ENCODE measurements around the gene TMEM214. TPM values are rescaled to one million over a fixed set of nuclear protein-coding genes. Genes with fewer than 3 reads are reported as not detected.

Gene TMEM214
- total RNA-seq, 6 donors from 2014 or later: 42.5 to 176 (median 62.0) TPM

DNA sequence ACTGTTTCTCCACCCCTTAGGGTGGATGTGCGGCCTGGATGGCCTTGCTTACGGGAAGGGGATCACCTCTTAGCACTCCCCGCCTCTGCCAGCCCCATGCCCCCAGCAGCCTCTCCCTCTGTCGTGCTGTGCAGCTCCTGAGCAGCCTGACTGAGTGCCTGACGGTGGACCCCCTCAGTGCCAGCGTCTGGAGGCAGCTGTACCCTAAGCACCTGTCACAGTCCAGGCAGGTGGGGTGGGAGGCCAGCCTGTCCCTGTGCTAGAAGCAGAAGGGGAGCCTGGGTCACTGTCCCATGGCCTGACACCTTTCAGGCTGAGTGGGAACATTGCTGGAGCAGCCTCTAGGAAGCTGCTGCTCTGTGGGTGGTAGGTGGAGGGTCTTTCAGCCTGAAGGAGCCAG lies 5.2 kb downstream of the TMEM214 start:
- no peak for DNase-seq
- WGBS, 2 donors: 97% methylated on average over 6 of the region's 6 CpGs; no CpG with 5 or more reads in 1 of the 2 donors
- peaks cover 14 to 21% (median 16%) of the 10 kb centered on the region in 4 donors for H3K4me1 ChIP-seq
- H3K36me3 ChIP-seq: peaks cover 44 to 78% (median 69%) of the 10 kb centered on the region in 4 donors
- TF ChIP-seq POLR2AphosphoS5 (IDR thresholded peaks at IDR 0.05) (no peak), EP300 (IDR thresholded peaks at IDR 0.05) (no peak), POLR2A (IDR thresholded peaks at IDR 0.05) (no peak)
- TF ChIP-seq, protein P1, sequence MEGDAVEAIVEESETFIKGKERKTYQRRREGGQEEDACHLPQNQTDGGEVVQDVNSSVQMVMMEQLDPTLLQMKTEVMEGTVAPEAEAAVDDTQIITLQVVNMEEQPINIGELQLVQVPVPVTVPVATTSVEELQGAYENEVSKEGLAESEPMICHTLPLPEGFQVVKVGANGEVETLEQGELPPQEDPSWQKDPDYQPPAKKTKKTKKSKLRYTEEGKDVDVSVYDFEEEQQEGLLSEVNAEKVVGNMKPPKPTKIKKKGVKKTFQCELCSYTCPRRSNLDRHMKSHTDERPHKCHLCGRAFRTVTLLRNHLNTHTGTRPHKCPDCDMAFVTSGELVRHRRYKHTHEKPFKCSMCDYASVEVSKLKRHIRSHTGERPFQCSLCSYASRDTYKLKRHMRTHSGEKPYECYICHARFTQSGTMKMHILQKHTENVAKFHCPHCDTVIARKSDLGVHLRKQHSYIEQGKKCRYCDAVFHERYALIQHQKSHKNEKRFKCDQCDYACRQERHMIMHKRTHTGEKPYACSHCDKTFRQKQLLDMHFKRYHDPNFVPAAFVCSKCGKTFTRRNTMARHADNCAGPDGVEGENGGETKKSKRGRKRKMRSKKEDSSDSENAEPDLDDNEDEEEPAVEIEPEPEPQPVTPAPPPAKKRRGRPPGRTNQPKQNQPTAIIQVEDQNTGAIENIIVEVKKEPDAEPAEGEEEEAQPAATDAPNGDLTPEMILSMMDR (IDR thresholded peaks at IDR 0.05): no peak
- no peak overlapping the region for H3K4me3 ChIP-seq
- ATAC-seq (ENCODE audit: low FRiP score in 2 of 2): peak in 1 of 2 donors; percentile 11
- no peaks in the 10 kb centered on the region for H3K9me3 ChIP-seq
- no peaks in the 10 kb centered on the region for H3K27me3 ChIP-seq
- H3K27ac ChIP-seq: no peak overlapping the region

DNA sequence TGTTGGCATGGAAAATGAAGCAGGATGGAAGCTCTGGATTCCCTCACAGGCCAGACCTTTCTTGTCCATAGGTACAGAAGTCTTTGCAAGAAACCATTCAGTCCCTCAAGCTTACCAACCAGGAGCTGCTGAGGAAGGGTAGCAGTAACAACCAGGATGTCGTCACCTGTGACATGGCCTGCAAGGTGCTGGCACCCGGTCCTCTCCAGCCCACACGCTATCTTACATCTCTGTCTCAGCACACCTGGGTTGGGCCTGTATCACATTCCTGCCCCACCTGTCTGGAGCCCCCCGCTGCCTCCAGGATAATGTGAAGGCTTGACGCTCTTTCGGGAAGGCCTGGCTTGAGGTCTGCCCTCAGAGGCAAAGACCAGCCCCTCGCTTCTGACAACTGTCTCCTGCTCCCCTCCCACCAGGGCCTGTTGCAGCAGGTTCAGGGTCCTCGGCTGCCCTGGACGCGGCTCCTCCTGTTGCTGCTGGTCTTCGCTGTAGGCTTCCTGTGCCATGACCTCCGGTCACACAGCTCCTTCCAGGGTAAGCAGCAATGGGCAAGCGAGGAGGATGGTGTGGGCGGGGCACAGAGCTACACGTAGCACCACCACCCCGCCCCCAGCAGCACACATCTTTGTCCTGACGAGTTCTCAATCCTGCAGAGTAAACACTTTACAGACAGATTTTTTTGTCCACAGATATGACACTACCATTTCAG lies 6.0 kb downstream of the TMEM214 start:
- H3K27me3 ChIP-seq: no peaks in the 10 kb centered on the region
- H3K36me3 ChIP-seq: peaks cover 44 to 78% (median 69%) of the 10 kb centered on the region in 4 donors
- TF ChIP-seq EP300 (IDR thresholded peaks at IDR 0.05): no peak
- TF ChIP-seq POLR2AphosphoS5 (IDR thresholded peaks at IDR 0.05): no peak
- no peak for TF ChIP-seq POLR2A (IDR thresholded peaks at IDR 0.05)
- TF ChIP-seq, protein P1 (IDR thresholded peaks at IDR 0.05): no peak
- WGBS, 2 donors: 90 to 96% methylated on average over 17 of the region's 17 CpGs
- peaks cover 10 to 15% (median 12%) of the 10 kb centered on the region in 4 donors for H3K4me1 ChIP-seq
- DNase-seq: peak in 1 of 2 donors; percentile 56
- no peak for ATAC-seq (ENCODE audit: low FRiP score in 2 of 2)
- H3K9me3 ChIP-seq: no peaks in the 10 kb centered on the region
- H3K4me3 ChIP-seq: no peak overlapping the region
- H3K27ac ChIP-seq: no peak overlapping the region

DNA sequence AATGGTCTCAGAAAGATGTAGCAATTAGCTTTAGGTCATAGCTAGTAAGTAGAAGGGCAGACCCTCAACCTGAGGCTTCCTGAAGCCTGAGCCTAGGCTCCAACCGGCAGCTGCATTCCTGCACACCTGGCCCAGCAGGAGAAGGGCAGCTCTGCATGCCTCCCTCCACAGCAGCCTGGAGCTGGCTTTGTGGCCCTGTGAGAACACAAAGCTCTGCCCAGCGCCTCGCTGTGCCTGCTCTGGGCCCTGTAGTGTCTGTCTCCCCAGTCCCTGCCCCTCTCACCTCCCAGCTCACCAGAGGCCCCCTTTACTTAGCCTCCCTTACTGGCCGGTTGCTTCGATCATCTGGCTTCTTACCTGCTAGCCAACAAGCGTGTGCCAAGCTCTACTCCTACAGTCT lies 6.7 kb downstream of the TMEM214 start:
- TF ChIP-seq POLR2A (IDR thresholded peaks at IDR 0.05) (no peak), POLR2AphosphoS5 (IDR thresholded peaks at IDR 0.05) (no peak), EP300 (IDR thresholded peaks at IDR 0.05) (no peak)
- TF ChIP-seq, protein P1 (IDR thresholded peaks at IDR 0.05): no peak
- no peaks in the 10 kb centered on the region for H3K9me3 ChIP-seq

DNA sequence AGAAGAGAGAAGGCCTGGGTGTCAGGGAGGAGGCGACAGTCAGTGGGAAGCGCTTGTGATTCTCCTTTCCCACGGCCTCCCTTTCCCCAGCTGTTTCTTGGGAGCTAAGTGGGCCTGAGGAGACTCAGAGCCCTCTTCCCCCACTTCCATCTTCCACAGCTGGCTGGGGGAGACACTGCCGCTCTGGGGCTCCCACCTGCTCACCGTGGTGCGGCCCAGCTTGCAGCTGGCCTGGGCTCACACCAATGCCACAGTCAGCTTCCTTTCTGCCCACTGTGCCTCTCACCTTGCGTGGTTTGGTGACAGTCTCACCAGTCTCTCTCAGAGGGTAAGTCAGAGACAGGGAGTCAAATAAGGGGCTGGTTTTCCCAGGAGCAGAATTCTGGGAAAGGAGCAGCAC lies 7.1 kb downstream of the TMEM214 start:
- 95 to 98% methylated on average over 5 to 7 of the region's 7 CpGs for WGBS, 2 donors
- no peaks in the 10 kb centered on the region for H3K27me3 ChIP-seq
- ATAC-seq (ENCODE audit: low FRiP score in 2 of 2): no peak

More for the DNA sequence above, 6.7 kb downstream of the TMEM214 start:
- DNase-seq: no peak
- Histone ChIP-seq H3K36me3 (peaks cover 44 to 78% (median 69%) of the 10 kb centered on the region in 4 donors), H3K4me1 (peaks cover 4 to 8% (median 6%) of the 10 kb centered on the region in 4 donors), H3K27me3 (no peaks in the 10 kb centered on the region), H3K27ac (no peak overlapping the region), H3K4me3 (no peak overlapping the region)
- WGBS, 2 donors: 57 to 97% methylated on average over 1 to 6 of the region's 6 CpGs
- ATAC-seq (ENCODE audit: low FRiP score in 2 of 2): no peak

More for the DNA sequence above, 7.1 kb downstream of the TMEM214 start:
- H3K9me3 ChIP-seq: no peaks in the 10 kb centered on the region
- no peak overlapping the region for H3K4me3 ChIP-seq
- no peak overlapping the region for H3K27ac ChIP-seq
- H3K36me3 ChIP-seq: peaks cover 44 to 78% (median 68%) of the 10 kb centered on the region in 4 donors
- no peak for TF ChIP-seq EP300 (IDR thresholded peaks at IDR 0.05)
- TF ChIP-seq, protein P1 (IDR thresholded peaks at IDR 0.05): no peak
- TF ChIP-seq POLR2AphosphoS5 (IDR thresholded peaks at IDR 0.05): no peak
- TF ChIP-seq POLR2A (IDR thresholded peaks at IDR 0.05): no peak
- H3K4me1 ChIP-seq: peaks cover 0 to 4% (median 1%) of the 10 kb centered on the region in 4 donors
- no peak for DNase-seq
